ENCODE data around the gene EIF3M.

GRCh38 chr11:32597921-32598320 lies 14.3 kb downstream of the EIF3M start:
- TF ChIP-seq CTCF (IDR thresholded peaks at IDR 0.05) = no peak
- no peak for TF ChIP-seq ZFX (IDR thresholded peaks at IDR 0.05; ENCODE audit: borderline replicate concordance)
